ENCODE results near the gene MS4A4E.

MS4A4E gene

GRCh38 chr11:60169264-60169915, 73.5 kb downstream of the MS4A4E start:
- 68% methylated on average over 3 of the region's 6 CpGs for WGBS
- DNase-seq, result peak; percentile 7
- Histone ChIP-seq H2BK15ac (ENCODE audit: low read depth, poor library complexity, severe bottlenecking) (no peak overlapping the region), H3K27ac (ENCODE audit: low read length, poor library complexity, severe bottlenecking) (no peak overlapping the region), H3K4me2 (ENCODE audit: low read length, poor library complexity, severe bottlenecking) (no peak overlapping the region), H3K4me1 (ENCODE audit: control insufficient read depth, insufficient read depth, low read depth, low read length) (no peaks in the 10 kb centered on the region), H3K14ac (ENCODE audit: low read length in 2 of 2) (no peak overlapping the region), H3K36me3 (ENCODE audit: control insufficient read depth in 1 of 2, insufficient read depth in 2 of 2, low read depth in 1 of 2, low read length in 2 of 2) (no peaks in the 10 kb centered on the region), H2BK5ac (ENCODE audit: low read depth, low read length, poor library complexity, severe bottlenecking) (no peak overlapping the region), H3K79me1 (replicated peaks; ENCODE audit: low read length, poor library complexity, severe bottlenecking) (no peaks in the 10 kb centered on the region), H3K9ac (ENCODE audit: low read length) (no peak overlapping the region), H4K8ac (ENCODE audit: low read length) (no peak overlapping the region), H2AFZ (ENCODE audit: low read depth, low read length) (no peak overlapping the region), H4K91ac (ENCODE audit: low read length) (no peak overlapping the region), H3K27me3 (ENCODE audit: control insufficient read depth in 1 of 2, insufficient read depth in 1 of 2, low read length in 2 of 2) (no peaks in the 10 kb centered on the region), H3K4ac (ENCODE audit: low read depth in 1 of 2, low read length in 2 of 2) (no peak overlapping the region), H2AK5ac (ENCODE audit: low read length, severe bottlenecking) (no peak overlapping the region), H3K9me3 (ENCODE audit: control insufficient read depth, low read length) (no peaks in the 10 kb centered on the region), H3K4me3 (ENCODE audit: insufficient read depth in 1 of 2, low read depth in 1 of 2, low read length in 2 of 2) (no peak overlapping the region), H2BK120ac (ENCODE audit: low read depth, low read length) (no peak overlapping the region), H3K23ac (ENCODE audit: low read length in 2 of 2) (no peak overlapping the region), H2BK12ac (ENCODE audit: low read length in 2 of 2) (no peak overlapping the region), H3K18ac (ENCODE audit: low read depth in 1 of 2, low read length in 2 of 2) (no peak overlapping the region)

- Histone ChIP-seq H4K91ac (ENCODE audit: low read length) (no peak overlapping the region), H2BK5ac (ENCODE audit: low read depth, low read length, poor library complexity, severe bottlenecking) (no peak overlapping the region), H4K8ac (ENCODE audit: low read length) (no peak overlapping the region), H3K4me1 (ENCODE audit: control insufficient read depth, insufficient read depth, low read depth, low read length) (no peaks in the 10 kb centered on the region), H3K23ac (ENCODE audit: low read length in 2 of 2) (no peak overlapping the region), H3K18ac (ENCODE audit: low read depth in 1 of 2, low read length in 2 of 2) (no peak overlapping the region), H2BK120ac (ENCODE audit: low read depth, low read length) (no peak overlapping the region), H3K27ac (ENCODE audit: low read length, poor library complexity, severe bottlenecking) (no peak overlapping the region), H3K27me3 (ENCODE audit: control insufficient read depth in 1 of 2, insufficient read depth in 1 of 2, low read length in 2 of 2) (no peaks in the 10 kb centered on the region), H3K79me1 (replicated peaks; ENCODE audit: low read length, poor library complexity, severe bottlenecking) (no peaks in the 10 kb centered on the region), H2AFZ (ENCODE audit: low read depth, low read length) (no peak overlapping the region), H2BK15ac (ENCODE audit: low read depth, poor library complexity, severe bottlenecking) (no peak overlapping the region), H2BK12ac (ENCODE audit: low read length in 2 of 2) (no peak overlapping the region), H3K4me3 (ENCODE audit: insufficient read depth in 1 of 2, low read depth in 1 of 2, low read length in 2 of 2) (no peak overlapping the region), H2AK5ac (ENCODE audit: low read length, severe bottlenecking) (no peak overlapping the region), H3K36me3 (ENCODE audit: control insufficient read depth in 1 of 2, insufficient read depth in 2 of 2, low read depth in 1 of 2, low read length in 2 of 2) (no peaks in the 10 kb centered on the region), H3K14ac (ENCODE audit: low read length in 2 of 2) (no peak overlapping the region), H3K4ac (ENCODE audit: low read depth in 1 of 2, low read length in 2 of 2) (no peak overlapping the region), H3K4me2 (ENCODE audit: low read length, poor library complexity, severe bottlenecking) (no peak overlapping the region), H3K9ac (ENCODE audit: low read length) (no peak overlapping the region), H3K9me3 (ENCODE audit: control insufficient read depth, low read length) (no peaks in the 10 kb centered on the region)
- WGBS, result 80% methylated on average over 6 of the region's 6 CpGs
- no peak for DNase-seq
These were observed 74.6 kb downstream of the MS4A4E start for GRCh38 chr11:60168306-60168705.

GRCh38 chr11:60165951-60166350, 77.0 kb downstream of the MS4A4E start:
- H3K9ac ChIP-seq (ENCODE audit: low read length), result no peak overlapping the region
- no peak overlapping the region for H3K23ac ChIP-seq (ENCODE audit: low read length in 2 of 2)
- H3K36me3 ChIP-seq (ENCODE audit: control insufficient read depth in 1 of 2, insufficient read depth in 2 of 2, low read depth in 1 of 2, low read length in 2 of 2), result no peaks in the 10 kb centered on the region
- H3K79me1 ChIP-seq (replicated peaks; ENCODE audit: low read length, poor library complexity, severe bottlenecking), result no peaks in the 10 kb centered on the region
- H3K9me3 ChIP-seq (ENCODE audit: control insufficient read depth, low read length), result no peaks in the 10 kb centered on the region
- H3K27ac ChIP-seq (ENCODE audit: low read length, poor library complexity, severe bottlenecking), result no peak overlapping the region
- H4K8ac ChIP-seq (ENCODE audit: low read length), result no peak overlapping the region
- no peak overlapping the region for H2AK5ac ChIP-seq (ENCODE audit: low read length, severe bottlenecking)
- H2BK5ac ChIP-seq (ENCODE audit: low read depth, low read length, poor library complexity, severe bottlenecking), result no peak overlapping the region
- no peak overlapping the region for H3K18ac ChIP-seq (ENCODE audit: low read depth in 1 of 2, low read length in 2 of 2)
- no peak overlapping the region for H3K14ac ChIP-seq (ENCODE audit: low read length in 2 of 2)
- H3K4me3 ChIP-seq (ENCODE audit: insufficient read depth in 1 of 2, low read depth in 1 of 2, low read length in 2 of 2), result no peak overlapping the region
- no peak overlapping the region for H2AFZ ChIP-seq (ENCODE audit: low read depth, low read length)
- no peaks in the 10 kb centered on the region for H3K4me1 ChIP-seq (ENCODE audit: control insufficient read depth, insufficient read depth, low read depth, low read length)
- no peak overlapping the region for H3K4me2 ChIP-seq (ENCODE audit: low read length, poor library complexity, severe bottlenecking)
- no peaks in the 10 kb centered on the region for H3K27me3 ChIP-seq (ENCODE audit: control insufficient read depth in 1 of 2, insufficient read depth in 1 of 2, low read length in 2 of 2)
- no peak overlapping the region for H2BK15ac ChIP-seq (ENCODE audit: low read depth, poor library complexity, severe bottlenecking)
- no peak overlapping the region for H4K91ac ChIP-seq (ENCODE audit: low read length)
- H2BK12ac ChIP-seq (ENCODE audit: low read length in 2 of 2), result no peak overlapping the region
- DNase-seq, result no peak
- H3K4ac ChIP-seq (ENCODE audit: low read depth in 1 of 2, low read length in 2 of 2), result no peak overlapping the region
- no peak overlapping the region for H2BK120ac ChIP-seq (ENCODE audit: low read depth, low read length)

- H3K14ac ChIP-seq (ENCODE audit: low read length in 2 of 2), result no peak overlapping the region
- WGBS, result 56% methylated on average over 1 of the region's 2 CpGs
These were observed 77.4 kb downstream of the MS4A4E start for GRCh38 chr11:60165538-60165937.

More at GRCh38 chr11:60165538-60165937, 77.4 kb downstream of the MS4A4E start:
- H3K4ac ChIP-seq (ENCODE audit: low read depth in 1 of 2, low read length in 2 of 2), result no peak overlapping the region
- no peak overlapping the region for H3K9ac ChIP-seq (ENCODE audit: low read length)
- no peaks in the 10 kb centered on the region for H3K4me1 ChIP-seq (ENCODE audit: control insufficient read depth, insufficient read depth, low read depth, low read length)
- H3K9me3 ChIP-seq (ENCODE audit: control insufficient read depth, low read length), result no peaks in the 10 kb centered on the region
- H3K36me3 ChIP-seq (ENCODE audit: control insufficient read depth in 1 of 2, insufficient read depth in 2 of 2, low read depth in 1 of 2, low read length in 2 of 2), result no peaks in the 10 kb centered on the region
- DNase-seq, result no peak
- H2BK12ac ChIP-seq (ENCODE audit: low read length in 2 of 2), result no peak overlapping the region
- no peak overlapping the region for H4K8ac ChIP-seq (ENCODE audit: low read length)
- H3K27ac ChIP-seq (ENCODE audit: low read length, poor library complexity, severe bottlenecking), result no peak overlapping the region
- H2AK5ac ChIP-seq (ENCODE audit: low read length, severe bottlenecking), result no peak overlapping the region
- H3K18ac ChIP-seq (ENCODE audit: low read depth in 1 of 2, low read length in 2 of 2), result no peak overlapping the region
- no peak overlapping the region for H3K23ac ChIP-seq (ENCODE audit: low read length in 2 of 2)
- no peak overlapping the region for H2BK120ac ChIP-seq (ENCODE audit: low read depth, low read length)
- H2AFZ ChIP-seq (ENCODE audit: low read depth, low read length), result no peak overlapping the region
- no peaks in the 10 kb centered on the region for H3K27me3 ChIP-seq (ENCODE audit: control insufficient read depth in 1 of 2, insufficient read depth in 1 of 2, low read length in 2 of 2)
- no peak overlapping the region for H3K4me3 ChIP-seq (ENCODE audit: insufficient read depth in 1 of 2, low read depth in 1 of 2, low read length in 2 of 2)
- no peaks in the 10 kb centered on the region for H3K79me1 ChIP-seq (replicated peaks; ENCODE audit: low read length, poor library complexity, severe bottlenecking)
- no peak overlapping the region for H4K91ac ChIP-seq (ENCODE audit: low read length)
- no peak overlapping the region for H2BK5ac ChIP-seq (ENCODE audit: low read depth, low read length, poor library complexity, severe bottlenecking)
- H3K4me2 ChIP-seq (ENCODE audit: low read length, poor library complexity, severe bottlenecking), result no peak overlapping the region
- H2BK15ac ChIP-seq (ENCODE audit: low read depth, poor library complexity, severe bottlenecking), result no peak overlapping the region
